K562 (cell line): ENCODE results near the gene RSU1.

Source experiments
- POLR2A ChIP-seq: fragments of 450-650 bp; conservative IDR thresholded peaks from 2 replicates; pipeline ENCODE4 v1.6.1; 2016
- POLR2AphosphoS2 ChIP-seq: IDR thresholded peaks from 2 replicates; pipeline ENCODE4 v1.6.1; 2012; ENCODE audit warnings: low read length, improper control_type of control experiment
- TCF3 ChIP-seq: sonication (generic); formaldehyde crosslinking; IDR thresholded peaks from 2 replicates; pipeline ENCODE4 v1.4.0; 2020; ENCODE audit warnings: mild to moderate bottlenecking, missing genetic modification reagents
- TF ChIP-seq, protein P1 (sequence below), 3 experiments: IDR thresholded peaks in 2 of 3; conservative IDR thresholded peaks in 1 of 3; 2 replicates each; pipeline ENCODE4 v1.5.1; 2011 to 2012; ENCODE audit warnings: low read length in 3 of 3, mild to moderate bottlenecking in 3 of 3, control low read depth in 2 of 3, improper control_type of control experiment in 1 of 3, inconsistent platforms in 1 of 3, low read depth in 1 of 3, mixed read lengths in 1 of 3, moderate library complexity in 1 of 3; ENCODE audit not compliant: insufficient read depth in 2 of 3
- TF ChIP-seq, protein P2 (sequence below): sonication (generic); formaldehyde crosslinking; IDR thresholded peaks from 2 replicates; pipeline ENCODE4 v1.8.0; 2022; ENCODE audit warnings: missing genetic modification reagents, mild to moderate bottlenecking, borderline replicate concordance

DNA sequence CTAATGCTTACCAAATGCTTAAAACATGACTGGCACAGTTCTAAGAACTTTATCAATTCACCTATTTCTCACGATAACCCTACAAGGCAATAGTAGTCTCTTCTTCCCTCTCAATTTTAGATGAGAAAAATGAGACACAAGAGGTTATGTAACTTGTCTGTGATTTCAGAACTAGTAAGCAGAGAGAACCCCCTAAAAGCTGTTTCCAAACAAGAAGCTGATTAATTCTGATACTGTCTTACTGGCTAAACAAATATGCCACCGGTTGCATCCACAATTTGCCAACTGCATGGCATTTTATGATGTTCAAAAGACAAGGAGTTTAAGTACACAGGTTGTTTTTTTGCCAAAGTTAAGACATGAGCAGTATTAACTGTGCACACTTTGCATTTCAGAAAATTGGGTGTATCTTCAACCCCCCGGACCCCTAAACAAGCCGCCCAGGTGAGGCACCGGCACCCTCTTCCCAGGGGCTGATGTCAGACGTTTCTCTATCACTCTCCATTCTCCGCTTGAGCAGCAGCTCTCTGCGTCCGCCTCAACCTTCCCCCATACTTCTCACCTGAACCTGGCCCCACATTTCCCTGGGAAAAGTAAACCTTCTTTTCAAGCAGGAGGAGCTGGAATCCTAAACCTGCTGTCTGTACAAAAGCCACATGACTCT is 21.7 kb downstream of the RSU1 start:
- no peak for TF ChIP-seq TCF3 (CRISPR knock-in tag)
- TF ChIP-seq, protein P1, sequence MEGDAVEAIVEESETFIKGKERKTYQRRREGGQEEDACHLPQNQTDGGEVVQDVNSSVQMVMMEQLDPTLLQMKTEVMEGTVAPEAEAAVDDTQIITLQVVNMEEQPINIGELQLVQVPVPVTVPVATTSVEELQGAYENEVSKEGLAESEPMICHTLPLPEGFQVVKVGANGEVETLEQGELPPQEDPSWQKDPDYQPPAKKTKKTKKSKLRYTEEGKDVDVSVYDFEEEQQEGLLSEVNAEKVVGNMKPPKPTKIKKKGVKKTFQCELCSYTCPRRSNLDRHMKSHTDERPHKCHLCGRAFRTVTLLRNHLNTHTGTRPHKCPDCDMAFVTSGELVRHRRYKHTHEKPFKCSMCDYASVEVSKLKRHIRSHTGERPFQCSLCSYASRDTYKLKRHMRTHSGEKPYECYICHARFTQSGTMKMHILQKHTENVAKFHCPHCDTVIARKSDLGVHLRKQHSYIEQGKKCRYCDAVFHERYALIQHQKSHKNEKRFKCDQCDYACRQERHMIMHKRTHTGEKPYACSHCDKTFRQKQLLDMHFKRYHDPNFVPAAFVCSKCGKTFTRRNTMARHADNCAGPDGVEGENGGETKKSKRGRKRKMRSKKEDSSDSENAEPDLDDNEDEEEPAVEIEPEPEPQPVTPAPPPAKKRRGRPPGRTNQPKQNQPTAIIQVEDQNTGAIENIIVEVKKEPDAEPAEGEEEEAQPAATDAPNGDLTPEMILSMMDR (IDR thresholded peaks at IDR 0.05 in 2 of 3, conservative IDR thresholded peaks at IDR 0.05 in 1 of 3; ENCODE audit: insufficient read depth in 2 of 3, low read depth in 1 of 3, low read length in 3 of 3): no peak
- TF ChIP-seq, protein P2, sequence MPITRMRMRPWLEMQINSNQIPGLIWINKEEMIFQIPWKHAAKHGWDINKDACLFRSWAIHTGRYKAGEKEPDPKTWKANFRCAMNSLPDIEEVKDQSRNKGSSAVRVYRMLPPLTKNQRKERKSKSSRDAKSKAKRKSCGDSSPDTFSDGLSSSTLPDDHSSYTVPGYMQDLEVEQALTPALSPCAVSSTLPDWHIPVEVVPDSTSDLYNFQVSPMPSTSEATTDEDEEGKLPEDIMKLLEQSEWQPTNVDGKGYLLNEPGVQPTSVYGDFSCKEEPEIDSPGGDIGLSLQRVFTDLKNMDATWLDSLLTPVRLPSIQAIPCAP: no peak
- no peak for TF ChIP-seq POLR2AphosphoS2
- no peak for TF ChIP-seq POLR2A
